ENCODE data around the gene MCEMP1. TPM values are rescaled to one million over a fixed set of nuclear protein-coding genes. Genes with fewer than 3 reads are reported as not detected.

MCEMP1 gene
- total and polyA plus RNA-seq, 2 of the 4 experiments (the other 2 are of a cell fraction): 0.15 TPM; not detected in 1

GRCh38 chr19:7670150-7670783 is 6.6 kb upstream of the MCEMP1 start:
- ChIA-PET POLR2A (ENCODE audit: unreplicated experiment) (no interaction called here), CTCF (interaction anchor here (1.9 kb wide), 1 partner anchor 11 kb away, joined by 6 read pairs; the partner anchor contains the start of gene TRAPPC5)
- Histone ChIP-seq H2AFZ (replicated peaks; ENCODE audit: low read length, poor library complexity) (peak overlapping the region; percentile 80), H3K36me3 (ENCODE audit: control insufficient read depth, insufficient read depth, low read length) (no peaks in the 10 kb centered on the region), H3K9ac (ENCODE audit: low read depth, low read length) (no peak overlapping the region), H3K4me1 (ENCODE audit: control insufficient read depth, insufficient read depth, low read length) (no peaks in the 10 kb centered on the region), H3K56ac (ENCODE audit: extremely low read depth, insufficient read depth, low read length) (no peak overlapping the region), H2BK5ac (ENCODE audit: low read depth, low read length, poor library complexity, severe bottlenecking) (no peak overlapping the region), H3K18ac (ENCODE audit: low read depth, low read length) (no peak overlapping the region), H4K20me1 (ENCODE audit: insufficient read depth, low read length) (no peaks in the 10 kb centered on the region), H3K79me1 (ENCODE audit: low read depth in 1 of 2, low read length in 2 of 2) (no peaks in the 10 kb centered on the region), H2BK20ac (ENCODE audit: low read depth, low read length) (no peak overlapping the region), H3K27ac (ENCODE audit: insufficient read depth, low read length) (no peak overlapping the region), H4K5ac (ENCODE audit: low read depth, low read length) (no peak overlapping the region), H3K9me1 (ENCODE audit: insufficient read depth, low read length) (no peaks in the 10 kb centered on the region), H3K23ac (ENCODE audit: low read depth, low read length) (no peak overlapping the region), H3K4me3 (ENCODE audit: insufficient read depth, low read depth, low read length) (peak overlapping the region; percentile 13; the same call in 1 of the 2 replicates), H2AK5ac (ENCODE audit: low read depth, low read length) (no peak overlapping the region), H3K9me3 (ENCODE audit: control insufficient read depth, insufficient read depth, low read length) (peaks cover 4% of the 10 kb centered on the region; the same call in 1 of the 2 replicates), H4K91ac (ENCODE audit: insufficient read depth, low read depth, low read length) (no peak overlapping the region), H4K8ac (ENCODE audit: low read depth in 2 of 2, low read length in 2 of 2) (no peak overlapping the region), H3K4me2 (ENCODE audit: low read depth, low read length) (peak overlapping the region; percentile 65; the same call in 1 of the 2 replicates), H2BK15ac (ENCODE audit: low read depth, low read length) (no peak overlapping the region), H3K27me3 (ENCODE audit: control insufficient read depth, insufficient read depth, low read length) (peaks cover 29% of the 10 kb centered on the region), H2BK120ac (ENCODE audit: low read depth, low read length) (no peak overlapping the region), H3K4ac (ENCODE audit: low read depth, low read length) (no peak overlapping the region), H2AK9ac (replicated peaks; ENCODE audit: low read depth, low read length, poor library complexity) (no peak overlapping the region), H3K14ac (replicated peaks; ENCODE audit: low read depth, low read length) (no peak overlapping the region)
- DNase-seq: no peak
- no peak for ATAC-seq (ENCODE audit: low read depth)
- intact Hi-C loops (cut with micrococcal nuclease): no loop called here
- BruUV-seq (replicated peaks): no TSS peak
- in situ Hi-C loops (cut with MboI; ENCODE audit: low sequenced_read_pairs): no loop called here
- WGBS, 2 experiments (ENCODE audit: extremely low coverage in 2 of 2, insufficient read length in 1 of 2): 2% methylated on average over 10 of the region's 43 CpGs; no CpG with 5 or more reads in 1 of the 2 experiments
- dilution Hi-C loops (cut with HindIII; ENCODE audit: low sequenced_read_pairs, unreplicated experiment): no loop called here
- TF ChIP-seq RFX5 (IDR thresholded peaks at IDR 0.05; ENCODE audit: low read depth, low read length): no peak
- no peak for TF ChIP-seq CEBPB (IDR thresholded peaks at IDR 0.05; ENCODE audit: low read depth, low read length)
- TF ChIP-seq RCOR1 (IDR thresholded peaks at IDR 0.05; ENCODE audit: insufficient replicate concordance, low read length): no peak

Measured in IMR-90 (cell line).